Measurements from ENCODE around the gene PRR20G.

Gene PRR20G

GRCh38 chr3:127237835-127238234 is 50.0 kb downstream of the PRR20G start:
- in situ Hi-C loops (cut with MboI; ENCODE audit: low sequenced_read_pairs): no loop called here

GRCh38 chr3:127235706-127236105 is 52.1 kb downstream of the PRR20G start:
- in situ Hi-C loops (cut with MboI; ENCODE audit: low sequenced_read_pairs): no loop called here

- in situ Hi-C loops (cut with MboI; ENCODE audit: low sequenced_read_pairs): no loop called here
Observed at GRCh38 chr3:127234778-127235177, 53.1 kb downstream of the PRR20G start.

Measured in HL-60/S4 treated with phorbol 12-myristate 13-acetate at 8.2 ng/mL for 4 days and 3 days (cell line).